A673 (cell line): Measurements from ENCODE around the gene NGEF. TPM values are rescaled to one million over a fixed set of nuclear protein-coding genes. Genes with fewer than 3 reads are reported as not detected.

Experiments used
- BruUV-seq: library from RNA; stranded (reverse); fragments of 400-500 nt; replicated peaks from 2 replicates; lab custom pipeline; 2021; lab: Mats Ljungman, UMichigan
- CTCF ChIA-PET: fragments of 300-600 bp; sonication (Branson Sonifier 250); formaldehyde crosslinking; loops from one replicate; lab custom pipeline; 2022; ENCODE audit warnings: antibody characterized with exemption; lab: Charles Lee
- POLR2A ChIA-PET: fragments of 300-600 bp; sonication (Branson Sonifier 250); formaldehyde crosslinking; loops from one replicate; lab custom pipeline; 2022; ENCODE audit warnings: antibody characterized with exemption; ENCODE audit not compliant: low non-redundant PET; lab: Charles Lee
- DNase-seq: peaks from one replicate; pipeline ENCODE4 v3.0.0-alpha.2; 2015; ENCODE audit warnings: low spot score
- H3K27ac ChIP-seq: fragments of 200-600 bp; sonication (generic); 2 replicates; pipeline ENCODE4 v1.5.1; 2016; ENCODE audit warnings: mixed run types, low read depth, mild to moderate bottlenecking, mixed read lengths, antibody characterized with exemption, low read length; ENCODE audit not compliant: poor library complexity, severe bottlenecking
- H3K27me3 ChIP-seq: fragments of 200-600 bp; sonication (generic); replicated peaks from 2 replicates; pipeline ENCODE4 v1.6.1; 2017; ENCODE audit warnings: mixed run types, low read depth, mild to moderate bottlenecking, mixed read lengths, antibody characterized with exemption, low read length; ENCODE audit not compliant: insufficient read depth, poor library complexity
- H3K36me3 ChIP-seq: fragments of 200-600 bp; sonication (generic); 2 replicates; pipeline ENCODE4 v1.6.1; 2016; ENCODE audit warnings: mixed run types, mild to moderate bottlenecking, mixed read lengths, antibody characterized with exemption, low read length; ENCODE audit not compliant: insufficient read depth, poor library complexity, severe bottlenecking
- H3K4me1 ChIP-seq: fragments of 200-600 bp; sonication (generic); 2 replicates; pipeline ENCODE4 v1.6.1; 2017; ENCODE audit warnings: mixed run types, mild to moderate bottlenecking, mixed read lengths, antibody characterized with exemption, low read length; ENCODE audit not compliant: insufficient read depth, poor library complexity, severe bottlenecking
- H3K4me3 ChIP-seq: fragments of 200-600 bp; sonication (generic); 2 replicates; pipeline ENCODE4 v1.5.1; 2016; ENCODE audit warnings: low read depth, mixed run types, mild to moderate bottlenecking, mixed read lengths, low read length; ENCODE audit not compliant: poor library complexity, severe bottlenecking
- H3K9me3 ChIP-seq: fragments of 200-600 bp; sonication (generic); 2 replicates; pipeline ENCODE4 v1.6.1; 2016; ENCODE audit warnings: mixed run types, low read depth, mild to moderate bottlenecking, mixed read lengths, antibody characterized with exemption, low read length; ENCODE audit not compliant: poor library complexity, severe bottlenecking
- CTCF ChIP-seq: fragments of 300-800, 200-600 bp; sonication (generic); conservative IDR thresholded peaks from 2 replicates; pipeline ENCODE4 v1.5.1; 2017; ENCODE audit warnings: low read depth, mild to moderate bottlenecking, antibody characterized with exemption, low read length, moderate library complexity, mixed read lengths
- EZH2 ChIP-seq: fragments of 200-600 bp; sonication (generic); IDR thresholded peaks from 2 replicates; pipeline ENCODE4 v1.6.1; 2017; ENCODE audit warnings: borderline replicate concordance, low read depth, mild to moderate bottlenecking, mixed read lengths, antibody characterized with exemption, low read length; ENCODE audit not compliant: poor library complexity, severe bottlenecking
- intact Hi-C: fragments of 100-400 bp; cut with micrococcal nuclease; formaldehyde crosslinking; loops from one replicate; pipeline ENCODE4 v1.10.0; 2022; ENCODE audit not compliant: unreplicated experiment
- total RNA-seq: library from RNA; stranded (reverse); gene quantifications from 2 replicates; pipeline ENCODE4 v1.2.3, GENCODE V29; 2021

The NGEF gene
- total RNA-seq, 1 experiment from 2014 or later: 0.69 TPM

GRCh38 chr2:233036162-233036838 is 23.2 kb upstream of the NGEF start:
- POLR2A ChIA-PET: no interaction called here
- Histone ChIP-seq H3K9me3 (no peaks in the 10 kb centered on the region), H3K27ac (no peak overlapping the region), H3K4me1 (no peaks in the 10 kb centered on the region), H3K4me3 (no peak overlapping the region), H3K36me3 (no peaks in the 10 kb centered on the region), H3K27me3 (no peaks in the 10 kb centered on the region)
- CTCF ChIA-PET: no interaction called here
- intact Hi-C loops: no loop called here
- BruUV-seq: no TSS peak
- TF ChIP-seq CTCF (no peak), EZH2 (no peak)
- DNase-seq: no peak

- H3K27me3 ChIP-seq: no peaks in the 10 kb centered on the region
- intact Hi-C loops: no loop called here
- CTCF ChIA-PET: no interaction called here
- no TSS peak for BruUV-seq
- no peaks in the 10 kb centered on the region for H3K36me3 ChIP-seq
- no peaks in the 10 kb centered on the region for H3K4me1 ChIP-seq
- no peak for TF ChIP-seq EZH2
- no peak for TF ChIP-seq CTCF
- H3K9me3 ChIP-seq: no peaks in the 10 kb centered on the region
- H3K4me3 ChIP-seq: no peak overlapping the region
- no peak for DNase-seq
- POLR2A ChIA-PET: no interaction called here
- no peak overlapping the region for H3K27ac ChIP-seq
Measured at GRCh38 chr2:233035426-233036161, 22.5 kb upstream of the NGEF start.

- CTCF ChIA-PET: interaction anchor here (0.7 kb wide), 1 partner anchor 20 kb away, joined by 3 read pairs; no protein-coding TSS in a partner anchor
- no TSS peak for BruUV-seq
- intact Hi-C loops: no loop called here
- Histone ChIP-seq H3K27me3 (no peaks in the 10 kb centered on the region), H3K4me1 (no peaks in the 10 kb centered on the region), H3K27ac (no peak overlapping the region), H3K4me3 (no peak overlapping the region), H3K9me3 (no peaks in the 10 kb centered on the region), H3K36me3 (no peaks in the 10 kb centered on the region)
- DNase-seq: no peak
- POLR2A ChIA-PET: no interaction called here
- TF ChIP-seq CTCF (no peak), EZH2 (no peak)
Measured at GRCh38 chr2:233034091-233034882, 21.2 kb upstream of the NGEF start.
